Prostate gland (tissue), 2 donors: ENCODE results near the gene ITGB5. TPM values are rescaled to one million over a fixed set of nuclear protein-coding genes. Genes with fewer than 3 reads are reported as not detected.
A peak's percentile ranks its signal among the peaks of the same experiment; 100 is the strongest.

ENCODE experiments used
- DNase-seq: peaks from one replicate; pipeline ENCODE4 v3.0.0-alpha.2; 2019; ENCODE audit warnings: low spot score
- H3K27ac ChIP-seq, 2 donors: fragments of 200-600 bp; sonication (generic); 2 replicates each; pipeline ENCODE4 v1.5.1; 2017 to 2019
- H3K27me3 ChIP-seq: fragments of 200-600 bp; sonication (generic); replicated peaks from 2 replicates; pipeline ENCODE4 v1.5.1; 2019; ENCODE audit not compliant: insufficient read depth
- H3K36me3 ChIP-seq, 2 donors: fragments of 200-600 bp; sonication (generic); 1 replicate in 1 of 2; 2 replicates in 1 of 2; pipeline versions ENCODE4 v1.5.1 to v1.8.1; 2017 to 2019
- H3K4me1 ChIP-seq: fragments of 200-600 bp; sonication (generic); replicated peaks from 2 replicates; pipeline ENCODE4 v1.5.1; 2019
- H3K4me3 ChIP-seq, 2 donors: fragments of 200-600 bp; sonication (generic); 2 replicates each; pipeline ENCODE4 v1.5.1; 2017 to 2019
- H3K9me3 ChIP-seq: fragments of 200-600 bp; sonication (generic); 2 replicates; pipeline ENCODE4 v1.5.1; 2017
- CTCF ChIP-seq, 4 experiments: fragments of 200-600 bp in 2 of 4; fragments of 450-650 bp in 2 of 4; sonication (generic) in 2 of 4; IDR thresholded peaks; 1 replicate in 3 of 4; 2 replicates in 1 of 4; pipeline ENCODE4 v1.5.1; 2016 to 2019; ENCODE audit warnings: antibody characterized with exemption in 4 of 4, mild to moderate bottlenecking in 2 of 4, moderate library complexity in 2 of 4
- POLR2A ChIP-seq: fragments of 450-650 bp; IDR thresholded peaks from one replicate; pipeline ENCODE4 v1.6.1; 2016; ENCODE audit warnings: antibody characterized with exemption, mild to moderate bottlenecking
- POLR2AphosphoS5 ChIP-seq: sonication (generic); formaldehyde crosslinking; IDR thresholded peaks from one replicate; pipeline ENCODE4 v1.6.1; 2017; ENCODE audit warnings: antibody characterized with exemption
- WGBS: methylation state at CpG from one replicate; pipeline ENCODE4 v1.1.5; 2018; 5-methylcytosine and 5-hydroxymethylcytosine counted together
- intact Hi-C: fragments of 100-400 bp; cut with DNase I; formaldehyde crosslinking; loops from one replicate; pipeline ENCODE4 v1.14.2; 2022
- total RNA-seq, 2 donors: library from RNA; depleted of rRNA; stranded (reverse); fragments of >200 nt; gene quantifications; one replicate each; pipeline ENCODE4 v1.1.0, GENCODE V29; 2016

The ITGB5 gene
- total RNA-seq, 2 donors from 2014 or later = 123 to 154 TPM

GRCh38 chr3:124837730-124838186 is 49.4 kb downstream of the ITGB5 start:
- peak overlapping the region; percentile 59 to 71 for H3K27ac ChIP-seq
- TF ChIP-seq POLR2A (no peak), POLR2AphosphoS5 (peak; percentile 85)
- DNase-seq = peak; percentile 44
- no peaks in the 10 kb centered on the region for H3K36me3 ChIP-seq
- H3K27me3 ChIP-seq = no peaks in the 10 kb centered on the region
- intact Hi-C loops = loop anchor here (5.0 kb wide), 1 partner anchor 40 kb away; no protein-coding TSS in a partner anchor
- WGBS = under 1% methylated on average over 6 of the region's 6 CpGs
- H3K9me3 ChIP-seq = no peaks in the 10 kb centered on the region
- peaks cover 24% of the 10 kb centered on the region for H3K4me1 ChIP-seq
- H3K4me3 ChIP-seq = no peak overlapping the region

GRCh38 chr3:124837065-124837464 is 50.1 kb downstream of the ITGB5 start:
- peak overlapping the region; percentile 59 to 71 for H3K27ac ChIP-seq
- WGBS = 41% methylated on average over 2 of the region's 2 CpGs
- TF ChIP-seq POLR2A (no peak), POLR2AphosphoS5 (peak; percentile 69)
- intact Hi-C loops = loop anchor here (5.0 kb wide), 1 partner anchor 40 kb away; no protein-coding TSS in a partner anchor
- no peaks in the 10 kb centered on the region for H3K27me3 ChIP-seq
- peak; percentile 36 for DNase-seq
- peaks cover 24% of the 10 kb centered on the region for H3K4me1 ChIP-seq
- H3K36me3 ChIP-seq = no peaks in the 10 kb centered on the region
- H3K9me3 ChIP-seq = no peaks in the 10 kb centered on the region
- H3K4me3 ChIP-seq = no peak overlapping the region

- WGBS = 52% methylated on average over 1 of the region's 1 CpG
- Histone ChIP-seq H3K36me3 (no peaks in the 10 kb centered on the region), H3K9me3 (no peaks in the 10 kb centered on the region), H3K4me1 (peaks cover 24% of the 10 kb centered on the region), H3K27ac (peak overlapping the region; percentile 59 to 71), H3K4me3 (no peak overlapping the region), H3K27me3 (no peaks in the 10 kb centered on the region)
- DNase-seq = no peak
- no peak for TF ChIP-seq POLR2A
- TF ChIP-seq POLR2AphosphoS5 = no peak
- TF ChIP-seq CTCF (IDR thresholded peaks at IDR 0.05) = no peak
- intact Hi-C loops = loop anchor here (5.0 kb wide), 1 partner anchor 41 kb away; no protein-coding TSS in a partner anchor
Measured at GRCh38 chr3:124836448-124836847, 50.7 kb downstream of the ITGB5 start.

GRCh38 chr3:124834723-124835718 is 52.1 kb downstream of the ITGB5 start:
- TF ChIP-seq POLR2AphosphoS5 = peak; percentile 83
- no peak for TF ChIP-seq CTCF (IDR thresholded peaks at IDR 0.05)
- intact Hi-C loops = loop anchor here (5.0 kb wide), 1 partner anchor 42 kb away; no protein-coding TSS in a partner anchor
- H3K4me3 ChIP-seq = peak overlapping the region in 1 of 2 donors; percentile 5
- H3K27me3 ChIP-seq = no peaks in the 10 kb centered on the region
- WGBS = 21% methylated on average over 19 of the region's 20 CpGs
- H3K4me1 ChIP-seq = peaks cover 24% of the 10 kb centered on the region
- H3K27ac ChIP-seq = peak overlapping the region; percentile 59 to 71
- H3K9me3 ChIP-seq = no peaks in the 10 kb centered on the region
- DNase-seq = peak; percentile 77
- H3K36me3 ChIP-seq = no peaks in the 10 kb centered on the region

GRCh38 chr3:124833710-124834332 is 53.3 kb downstream of the ITGB5 start:
- intact Hi-C loops = no loop called here
- 96% methylated on average over 4 of the region's 4 CpGs for WGBS
- no peaks in the 10 kb centered on the region for H3K36me3 ChIP-seq
- no peak overlapping the region for H3K4me3 ChIP-seq
- no peak for DNase-seq
- H3K9me3 ChIP-seq = no peaks in the 10 kb centered on the region
- TF ChIP-seq CTCF (IDR thresholded peaks at IDR 0.05) (no peak), POLR2A (no peak), POLR2AphosphoS5 (no peak)
- peak overlapping the region in 1 of 2 donors; percentile 71 for H3K27ac ChIP-seq
- H3K27me3 ChIP-seq = no peaks in the 10 kb centered on the region
- peaks cover 24% of the 10 kb centered on the region for H3K4me1 ChIP-seq
